Measurements from ENCODE around the gene SLC41A2.

DNA sequence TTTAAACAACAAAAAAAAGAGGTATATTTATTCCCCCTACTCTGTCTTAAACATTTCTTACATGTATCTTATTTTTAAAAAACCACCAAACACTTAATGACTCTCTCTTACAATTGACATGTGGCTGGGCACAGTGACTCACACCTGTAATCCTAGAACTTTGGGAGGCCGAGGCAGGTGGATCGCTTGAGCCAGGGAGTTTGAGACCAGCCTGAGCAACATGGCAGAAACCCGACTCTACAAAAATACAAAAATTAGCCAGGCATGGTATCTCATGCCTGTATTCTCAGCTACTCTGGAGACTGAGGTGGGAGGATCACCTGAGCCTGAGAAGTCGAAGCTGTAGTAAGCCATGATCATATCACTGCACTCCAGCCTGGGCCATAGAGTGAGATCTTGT lies 16.0 kb downstream of the SLC41A2 start:
- TF ChIP-seq ZNF768 (tag by site-specific recombination; IDR thresholded peaks at IDR 0.05): no peak
- TF ChIP-seq, protein P1, sequence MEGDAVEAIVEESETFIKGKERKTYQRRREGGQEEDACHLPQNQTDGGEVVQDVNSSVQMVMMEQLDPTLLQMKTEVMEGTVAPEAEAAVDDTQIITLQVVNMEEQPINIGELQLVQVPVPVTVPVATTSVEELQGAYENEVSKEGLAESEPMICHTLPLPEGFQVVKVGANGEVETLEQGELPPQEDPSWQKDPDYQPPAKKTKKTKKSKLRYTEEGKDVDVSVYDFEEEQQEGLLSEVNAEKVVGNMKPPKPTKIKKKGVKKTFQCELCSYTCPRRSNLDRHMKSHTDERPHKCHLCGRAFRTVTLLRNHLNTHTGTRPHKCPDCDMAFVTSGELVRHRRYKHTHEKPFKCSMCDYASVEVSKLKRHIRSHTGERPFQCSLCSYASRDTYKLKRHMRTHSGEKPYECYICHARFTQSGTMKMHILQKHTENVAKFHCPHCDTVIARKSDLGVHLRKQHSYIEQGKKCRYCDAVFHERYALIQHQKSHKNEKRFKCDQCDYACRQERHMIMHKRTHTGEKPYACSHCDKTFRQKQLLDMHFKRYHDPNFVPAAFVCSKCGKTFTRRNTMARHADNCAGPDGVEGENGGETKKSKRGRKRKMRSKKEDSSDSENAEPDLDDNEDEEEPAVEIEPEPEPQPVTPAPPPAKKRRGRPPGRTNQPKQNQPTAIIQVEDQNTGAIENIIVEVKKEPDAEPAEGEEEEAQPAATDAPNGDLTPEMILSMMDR (tag by site-specific recombination; IDR thresholded peaks at IDR 0.05): no peak
- no peak for TF ChIP-seq TCF7L2 (IDR thresholded peaks at IDR 0.05; ENCODE audit: borderline replicate concordance, low read depth, low read length)
- no peak for TF ChIP-seq SP2 (tag by site-specific recombination; IDR thresholded peaks at IDR 0.05)
- no peak for TF ChIP-seq BCL11A (tag by site-specific recombination; IDR thresholded peaks at IDR 0.05; ENCODE audit: low read depth)
- no peak for TF ChIP-seq ZNF837 (tag by site-specific recombination; IDR thresholded peaks at IDR 0.05)
- TF ChIP-seq ZBTB7A (tag by site-specific recombination; IDR thresholded peaks at IDR 0.05; ENCODE audit: low read depth): no peak

Measured in HEK293 (cell line).